ENCODE results near the gene NHS. TPM values are rescaled to one million over a fixed set of nuclear protein-coding genes. Genes with fewer than 3 reads are reported as not detected.
A peak's percentile ranks its signal among the peaks of the same experiment; 100 is the strongest.

NHS gene
- total RNA-seq, 3 donors from 2014 or later: 8.5 to 11.2 (median 8.8) TPM

DNA sequence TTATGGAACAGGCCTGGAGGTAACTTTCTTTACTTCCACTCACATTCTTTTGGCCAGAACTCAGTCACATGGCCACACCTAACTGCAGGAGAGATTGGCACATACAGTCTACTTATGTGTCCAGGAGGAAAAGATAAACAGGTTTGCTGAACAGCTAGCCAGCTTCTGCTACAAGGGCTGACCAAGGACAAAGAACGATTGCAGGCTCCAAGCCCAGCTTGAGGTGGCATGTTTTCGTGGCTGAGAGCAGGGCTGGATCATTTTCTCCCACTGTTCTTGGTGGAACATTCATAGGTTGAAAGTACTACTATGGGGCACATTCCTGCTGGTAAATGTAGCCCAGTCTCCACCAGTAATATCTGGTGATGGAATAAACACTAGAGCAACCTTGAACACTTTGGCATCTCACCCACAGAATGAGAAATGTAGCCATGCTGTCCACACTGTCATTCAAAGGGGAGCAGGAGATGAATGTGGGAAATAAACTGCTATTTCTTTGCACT, 28.2 kb downstream of the NHS start:
- DNase-seq (ENCODE audit: low spot score in 2 of 2): no peak
- TF ChIP-seq, protein P1, sequence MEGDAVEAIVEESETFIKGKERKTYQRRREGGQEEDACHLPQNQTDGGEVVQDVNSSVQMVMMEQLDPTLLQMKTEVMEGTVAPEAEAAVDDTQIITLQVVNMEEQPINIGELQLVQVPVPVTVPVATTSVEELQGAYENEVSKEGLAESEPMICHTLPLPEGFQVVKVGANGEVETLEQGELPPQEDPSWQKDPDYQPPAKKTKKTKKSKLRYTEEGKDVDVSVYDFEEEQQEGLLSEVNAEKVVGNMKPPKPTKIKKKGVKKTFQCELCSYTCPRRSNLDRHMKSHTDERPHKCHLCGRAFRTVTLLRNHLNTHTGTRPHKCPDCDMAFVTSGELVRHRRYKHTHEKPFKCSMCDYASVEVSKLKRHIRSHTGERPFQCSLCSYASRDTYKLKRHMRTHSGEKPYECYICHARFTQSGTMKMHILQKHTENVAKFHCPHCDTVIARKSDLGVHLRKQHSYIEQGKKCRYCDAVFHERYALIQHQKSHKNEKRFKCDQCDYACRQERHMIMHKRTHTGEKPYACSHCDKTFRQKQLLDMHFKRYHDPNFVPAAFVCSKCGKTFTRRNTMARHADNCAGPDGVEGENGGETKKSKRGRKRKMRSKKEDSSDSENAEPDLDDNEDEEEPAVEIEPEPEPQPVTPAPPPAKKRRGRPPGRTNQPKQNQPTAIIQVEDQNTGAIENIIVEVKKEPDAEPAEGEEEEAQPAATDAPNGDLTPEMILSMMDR (IDR thresholded peaks at IDR 0.05): no peak
- TF ChIP-seq POLR2A (IDR thresholded peaks at IDR 0.05) (no peak), POLR2AphosphoS5 (IDR thresholded peaks at IDR 0.05) (no peak)
- Histone ChIP-seq H3K4me1 (no peaks in the 10 kb centered on the region), H3K36me3 (no peaks in the 10 kb centered on the region), H3K27me3 (no peaks in the 10 kb centered on the region), H3K27ac (no peak overlapping the region), H3K4me3 (no peak overlapping the region), H3K9me3 (no peaks in the 10 kb centered on the region)
- intact Hi-C loops (cut with DNase I; ENCODE audit: low total_unique reads): no loop called here

DNA sequence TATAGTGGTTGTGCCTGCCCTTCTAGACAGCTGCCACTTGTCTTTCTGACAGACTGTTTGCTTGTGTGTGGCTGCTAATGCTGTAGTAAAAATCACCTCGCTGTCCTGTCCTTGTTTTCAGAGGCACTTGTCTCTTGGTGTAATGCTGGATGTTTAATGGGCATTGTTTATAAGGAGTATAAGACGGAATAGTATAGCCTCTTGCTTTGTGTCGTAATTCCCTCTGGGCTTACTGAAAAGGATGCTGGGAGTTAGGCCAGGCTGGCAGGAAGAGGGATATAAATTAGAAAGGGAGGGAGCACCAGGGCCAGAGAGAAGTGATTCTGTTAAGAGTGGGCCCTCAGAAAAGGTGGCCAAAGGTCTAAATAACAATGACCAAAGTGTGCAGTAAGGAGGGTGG, 29.0 kb downstream of the NHS start:
- H3K4me3 ChIP-seq: no peak overlapping the region
- intact Hi-C loops (cut with DNase I; ENCODE audit: low total_unique reads): no loop called here
- DNase-seq (ENCODE audit: low spot score in 2 of 2): no peak
- H3K27ac ChIP-seq: peak overlapping the region in 1 of 2 donors; percentile 10
- H3K9me3 ChIP-seq: no peaks in the 10 kb centered on the region
- H3K27me3 ChIP-seq: peaks cover 0 to 3% of the 10 kb centered on the region in 2 donors
- no peaks in the 10 kb centered on the region for H3K36me3 ChIP-seq
- TF ChIP-seq, protein P1 (IDR thresholded peaks at IDR 0.05): no peak
- TF ChIP-seq POLR2A (IDR thresholded peaks at IDR 0.05) (no peak), POLR2AphosphoS5 (IDR thresholded peaks at IDR 0.05) (no peak)
- no peaks in the 10 kb centered on the region for H3K4me1 ChIP-seq

DNA sequence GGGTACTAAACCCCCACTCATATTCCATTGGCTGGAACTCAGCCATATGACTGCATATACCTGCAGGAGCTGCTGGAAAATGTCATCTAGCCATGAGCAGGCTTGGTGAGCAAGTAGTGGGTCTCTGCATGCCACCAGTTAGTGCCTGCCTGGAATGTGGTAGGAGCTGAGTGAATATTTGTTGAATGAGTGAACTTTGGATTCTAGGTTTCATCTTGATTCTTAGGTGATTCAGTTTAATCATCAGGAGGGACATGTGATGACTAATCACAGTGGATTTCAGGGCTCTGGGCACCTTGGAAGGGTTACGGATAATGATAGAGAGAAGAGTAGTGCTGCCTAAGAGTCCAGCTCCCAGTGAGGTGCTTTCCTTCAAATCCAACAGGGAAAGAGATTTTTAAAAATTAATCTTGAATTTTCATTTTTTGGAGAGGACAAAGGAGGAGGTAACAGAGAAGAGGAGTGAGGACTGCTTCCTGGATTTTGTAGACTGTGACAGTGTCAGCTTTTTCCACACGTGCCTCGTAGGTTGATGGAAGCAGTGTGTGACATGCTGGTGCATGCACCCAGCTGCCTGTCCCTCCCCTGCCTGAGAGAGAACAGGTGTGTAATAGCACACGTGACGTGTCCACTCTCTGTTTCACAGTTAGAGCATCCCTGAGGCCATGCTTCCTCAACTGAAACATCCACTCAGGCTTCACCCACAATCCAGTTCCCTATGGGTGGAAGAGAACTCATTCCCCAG, 30.4 kb downstream of the NHS start:
- TF ChIP-seq, protein P1 (IDR thresholded peaks at IDR 0.05): no peak
- no peak for TF ChIP-seq POLR2AphosphoS5 (IDR thresholded peaks at IDR 0.05)
- no peak for TF ChIP-seq POLR2A (IDR thresholded peaks at IDR 0.05)
- no peak overlapping the region for H3K27ac ChIP-seq
- H3K36me3 ChIP-seq: no peaks in the 10 kb centered on the region
- intact Hi-C loops (cut with DNase I; ENCODE audit: low total_unique reads): no loop called here
- no peak for DNase-seq (ENCODE audit: low spot score in 2 of 2)
- no peak overlapping the region for H3K4me3 ChIP-seq
- no peaks in the 10 kb centered on the region for H3K4me1 ChIP-seq
- no peaks in the 10 kb centered on the region for H3K9me3 ChIP-seq
- H3K27me3 ChIP-seq: peaks cover 0 to 11% of the 10 kb centered on the region in 2 donors

DNA sequence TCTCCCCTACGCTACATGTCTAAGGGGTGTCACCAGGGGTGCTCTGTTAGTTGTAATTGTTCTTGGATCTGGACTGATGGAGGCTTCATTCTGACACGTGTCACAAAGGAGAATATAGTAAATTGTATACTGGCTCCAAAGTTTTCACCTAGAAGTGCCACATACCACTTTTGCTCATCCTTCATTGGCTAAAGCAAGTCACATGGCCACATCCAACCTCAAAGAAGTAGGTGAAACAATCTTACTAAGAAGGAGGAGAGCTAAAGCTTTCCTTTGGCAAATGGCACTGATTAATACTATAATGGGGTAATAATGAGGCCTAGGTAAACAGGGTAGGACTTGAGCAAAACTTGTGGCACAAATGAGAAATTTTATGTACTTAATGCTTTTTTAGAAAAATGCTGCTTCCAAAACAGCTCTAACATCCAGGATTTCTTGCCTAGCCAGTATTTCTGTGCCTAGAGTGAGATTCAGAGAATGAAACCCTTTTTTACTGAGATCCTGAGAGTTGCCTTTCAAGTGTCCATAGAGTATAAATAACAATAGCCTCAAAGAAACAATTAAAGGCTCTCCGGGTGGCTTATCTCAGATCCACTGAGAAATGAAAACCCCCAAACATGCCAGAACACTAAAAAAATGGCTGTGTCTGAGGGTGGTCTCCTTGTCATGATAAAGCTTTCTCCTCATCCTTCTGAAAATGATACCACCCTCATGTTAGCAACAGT, 34.7 kb downstream of the NHS start:
- no peak for TF ChIP-seq POLR2AphosphoS5 (IDR thresholded peaks at IDR 0.05)
- TF ChIP-seq, protein P1 (IDR thresholded peaks at IDR 0.05): no peak
- intact Hi-C loops (cut with DNase I; ENCODE audit: low total_unique reads): loop anchor here (10.0 kb wide), 1 partner anchor 455 kb away; no protein-coding TSS in a partner anchor
- no peaks in the 10 kb centered on the region for H3K36me3 ChIP-seq
- no peak overlapping the region for H3K4me3 ChIP-seq
- peaks cover 0 to 15% of the 10 kb centered on the region in 2 donors for H3K27me3 ChIP-seq
- H3K4me1 ChIP-seq: peaks cover 0 to 5% of the 10 kb centered on the region in 2 donors
- no peak overlapping the region for H3K27ac ChIP-seq
- H3K9me3 ChIP-seq: no peaks in the 10 kb centered on the region
- DNase-seq (ENCODE audit: low spot score in 2 of 2): no peak

DNA sequence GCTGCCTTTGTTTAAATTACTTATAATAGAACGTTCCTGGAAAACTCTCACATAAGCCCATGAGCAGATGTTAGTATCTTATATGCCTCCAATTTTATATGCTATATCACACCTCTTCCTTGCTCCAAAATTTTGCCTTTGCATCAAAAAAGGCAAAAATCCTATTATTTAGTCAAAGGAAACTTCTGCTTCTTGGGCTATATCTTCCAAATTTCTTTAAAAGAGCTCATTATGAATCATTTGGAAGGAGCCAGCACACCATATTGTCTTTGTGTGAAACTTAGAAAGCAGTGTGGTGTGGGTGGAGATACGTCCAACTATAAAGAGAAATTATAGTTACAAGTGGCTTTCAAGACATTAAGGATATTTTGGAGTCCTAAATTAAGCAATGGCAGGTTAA, 35.7 kb downstream of the NHS start:
- intact Hi-C loops (cut with DNase I; ENCODE audit: low total_unique reads): loop anchor here (10.0 kb wide), 1 partner anchor 456 kb away; no protein-coding TSS in a partner anchor
- Histone ChIP-seq H3K4me1 (peaks cover 0 to 5% of the 10 kb centered on the region in 2 donors), H3K9me3 (no peaks in the 10 kb centered on the region), H3K4me3 (no peak overlapping the region), H3K27me3 (peaks cover 0 to 23% of the 10 kb centered on the region in 2 donors), H3K27ac (no peak overlapping the region), H3K36me3 (no peaks in the 10 kb centered on the region)
- no peak for TF ChIP-seq POLR2AphosphoS5 (IDR thresholded peaks at IDR 0.05)
- no peak for TF ChIP-seq POLR2A (IDR thresholded peaks at IDR 0.05)
- TF ChIP-seq, protein P1 (IDR thresholded peaks at IDR 0.05): no peak
- no peak for DNase-seq (ENCODE audit: low spot score in 2 of 2)
